ENCODE measurements around the gene DEAF1.

The DEAF1 gene

GRCh38 chr11:597166-597725 lies 97.8 kb downstream of the DEAF1 start:
- H3K4me1 ChIP-seq (ENCODE audit: control insufficient read depth, insufficient read depth, low read length) = no peaks in the 10 kb centered on the region; the same call in 1 of the 2 replicates
- H3K9me3 ChIP-seq (ENCODE audit: control insufficient read depth, insufficient read depth, low read length) = no peaks in the 10 kb centered on the region
- H3K27me3 ChIP-seq (ENCODE audit: control insufficient read depth, insufficient read depth, low read length) = no peaks in the 10 kb centered on the region
- H3K27ac ChIP-seq (ENCODE audit: low read length) = no peak overlapping the region
- H3K36me3 ChIP-seq (ENCODE audit: control insufficient read depth, insufficient read depth, low read length) = peaks cover 54% of the 10 kb centered on the region
- no CpG with 5 or more reads among the region's 29 CpGs for WGBS (ENCODE audit: insufficient coverage, insufficient read length)
- no peak for DNase-seq (ENCODE audit: low read depth, low spot score)
- no peak overlapping the region for H3K4me3 ChIP-seq (ENCODE audit: low read length)

- Histone ChIP-seq H3K4me3 (ENCODE audit: low read length) (no peak overlapping the region), H3K27ac (ENCODE audit: low read length) (no peak overlapping the region), H3K27me3 (ENCODE audit: control insufficient read depth, insufficient read depth, low read length) (no peaks in the 10 kb centered on the region), H3K4me1 (ENCODE audit: control insufficient read depth, insufficient read depth, low read length) (no peaks in the 10 kb centered on the region; the same call in 1 of the 2 replicates), H3K36me3 (ENCODE audit: control insufficient read depth, insufficient read depth, low read length) (peaks cover 47% of the 10 kb centered on the region), H3K9me3 (ENCODE audit: control insufficient read depth, insufficient read depth, low read length) (no peaks in the 10 kb centered on the region)
- no peak for DNase-seq (ENCODE audit: low read depth, low spot score)
- no CpG with 5 or more reads among the region's 10 CpGs for WGBS (ENCODE audit: insufficient coverage, insufficient read length)
Observed at GRCh38 chr11:596374-596773, 98.6 kb downstream of the DEAF1 start.

DNA sequence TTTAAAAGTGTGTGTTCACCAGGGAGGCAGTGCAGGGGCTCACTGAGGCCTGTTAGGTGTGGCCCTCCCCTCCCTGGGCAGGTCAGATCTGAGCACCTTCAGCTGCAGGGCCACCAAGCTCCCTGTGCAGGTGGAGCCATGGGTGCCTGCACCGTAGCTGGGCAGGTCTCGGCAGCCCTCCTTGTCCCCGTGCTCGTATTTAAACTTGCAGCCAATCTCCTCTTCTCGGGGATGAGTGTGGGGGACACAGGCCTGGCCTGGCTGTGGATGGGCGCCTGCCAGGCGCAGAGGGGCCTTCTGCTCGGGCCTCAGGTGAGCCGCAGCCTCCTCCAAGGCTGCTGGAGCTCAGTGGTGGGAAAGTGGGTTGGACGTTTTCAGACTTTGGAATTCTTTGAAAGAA lies 99.6 kb downstream of the DEAF1 start:
- Histone ChIP-seq H3K27ac (ENCODE audit: low read length) (no peak overlapping the region), H3K9me3 (ENCODE audit: control insufficient read depth, insufficient read depth, low read length) (no peaks in the 10 kb centered on the region), H3K4me1 (ENCODE audit: control insufficient read depth, insufficient read depth, low read length) (no peaks in the 10 kb centered on the region; the same call in 1 of the 2 replicates), H3K27me3 (ENCODE audit: control insufficient read depth, insufficient read depth, low read length) (no peaks in the 10 kb centered on the region), H3K4me3 (ENCODE audit: low read length) (no peak overlapping the region), H3K36me3 (ENCODE audit: control insufficient read depth, insufficient read depth, low read length) (peaks cover 50% of the 10 kb centered on the region)
- no CpG with 5 or more reads among the region's 10 CpGs for WGBS (ENCODE audit: insufficient coverage, insufficient read length)
- no peak for DNase-seq (ENCODE audit: low read depth, low spot score)
